ENCODE measurements around the gene PXDC1. TPM values are rescaled to one million over a fixed set of nuclear protein-coding genes. Genes with fewer than 3 reads are reported as not detected.

Gene PXDC1
- total RNA-seq, 1 experiment from 2014 or later, result 30.8 TPM

DNA sequence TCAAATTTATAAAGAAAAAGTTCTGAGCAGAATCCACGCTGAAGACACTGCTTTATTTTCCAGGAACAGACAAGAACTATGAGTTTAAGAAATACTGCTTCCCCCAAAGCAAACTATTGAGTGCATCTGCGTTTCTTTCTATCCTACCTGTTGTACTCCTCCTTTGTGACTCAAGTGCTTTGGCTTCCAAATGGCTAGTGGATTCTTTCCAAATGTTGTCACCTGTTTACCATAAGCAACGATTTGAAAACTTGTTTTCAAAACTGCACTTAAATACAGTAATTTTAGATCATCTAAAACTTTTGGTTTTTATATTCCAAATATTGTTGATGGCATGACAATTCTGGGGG lies 9.5 kb downstream of the PXDC1 start:
- TF ChIP-seq, protein P1, sequence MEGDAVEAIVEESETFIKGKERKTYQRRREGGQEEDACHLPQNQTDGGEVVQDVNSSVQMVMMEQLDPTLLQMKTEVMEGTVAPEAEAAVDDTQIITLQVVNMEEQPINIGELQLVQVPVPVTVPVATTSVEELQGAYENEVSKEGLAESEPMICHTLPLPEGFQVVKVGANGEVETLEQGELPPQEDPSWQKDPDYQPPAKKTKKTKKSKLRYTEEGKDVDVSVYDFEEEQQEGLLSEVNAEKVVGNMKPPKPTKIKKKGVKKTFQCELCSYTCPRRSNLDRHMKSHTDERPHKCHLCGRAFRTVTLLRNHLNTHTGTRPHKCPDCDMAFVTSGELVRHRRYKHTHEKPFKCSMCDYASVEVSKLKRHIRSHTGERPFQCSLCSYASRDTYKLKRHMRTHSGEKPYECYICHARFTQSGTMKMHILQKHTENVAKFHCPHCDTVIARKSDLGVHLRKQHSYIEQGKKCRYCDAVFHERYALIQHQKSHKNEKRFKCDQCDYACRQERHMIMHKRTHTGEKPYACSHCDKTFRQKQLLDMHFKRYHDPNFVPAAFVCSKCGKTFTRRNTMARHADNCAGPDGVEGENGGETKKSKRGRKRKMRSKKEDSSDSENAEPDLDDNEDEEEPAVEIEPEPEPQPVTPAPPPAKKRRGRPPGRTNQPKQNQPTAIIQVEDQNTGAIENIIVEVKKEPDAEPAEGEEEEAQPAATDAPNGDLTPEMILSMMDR (conservative IDR thresholded peaks at IDR 0.05), result no peak
- TF ChIP-seq EZH2 (IDR thresholded peaks at IDR 0.05; ENCODE audit: low read depth), result no peak
- ChIA-PET POLR2A (ENCODE audit: unreplicated experiment) (no interaction called here), CTCF (no interaction called here)
- Histone ChIP-seq H3K27ac (no peak overlapping the region), H3K36me3 (ENCODE audit: low read depth) (no peaks in the 10 kb centered on the region), H3K27me3 (ENCODE audit: insufficient read depth, low read depth) (no peaks in the 10 kb centered on the region), H3K9me2 (ENCODE audit: insufficient read depth) (no peaks in the 10 kb centered on the region), H3K79me2 (ENCODE audit: low read depth) (peaks cover 13% of the 10 kb centered on the region; the same call in 1 of the 2 replicates), H3K9me3 (ENCODE audit: insufficient read depth, low read depth) (no peaks in the 10 kb centered on the region), H4K20me1 (ENCODE audit: insufficient read depth) (no peaks in the 10 kb centered on the region), H3K4me1 (replicated peaks; ENCODE audit: insufficient read depth) (peaks cover 5% of the 10 kb centered on the region; the same call in 1 of the 2 replicates), H3K4me2 (peak overlapping the region; percentile 56), H3F3A (ENCODE audit: insufficient read depth, low read depth) (no peaks in the 10 kb centered on the region), H2AFZ (no peak overlapping the region; the same call in 1 of the 2 replicates), H3K4me3 (no peak overlapping the region)
- BruUV-seq (replicated peaks), result no TSS peak
- intact Hi-C loops (cut with micrococcal nuclease; ENCODE audit: unreplicated experiment), result loop anchor here (1.0 to 5.0 kb wide), 7 partner anchors 107 to 413 kb away; partner anchors contain the start of gene FAM50B
- DNase-seq, result peak in 1 of 2 experiments; percentile 44

DNA sequence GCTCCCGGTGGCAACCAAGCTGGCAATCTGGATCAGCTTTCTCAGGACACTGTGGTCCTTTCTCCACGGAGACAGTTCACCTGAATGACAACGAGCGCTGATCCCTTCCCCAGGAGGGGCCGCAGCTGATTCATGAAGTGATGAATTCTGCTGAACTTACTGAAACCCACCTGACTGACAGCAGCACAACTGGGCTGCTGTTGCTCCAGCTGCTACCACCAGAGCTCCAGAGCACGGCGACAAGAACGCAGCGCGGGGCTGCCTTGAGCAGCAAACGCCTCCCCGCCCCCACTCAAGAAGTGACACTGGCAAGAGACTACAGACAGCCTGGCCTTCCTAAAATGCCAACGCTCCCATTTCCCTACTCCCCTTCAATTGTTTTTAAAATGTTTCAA lies 10.0 kb downstream of the PXDC1 start:
- H3K27me3 ChIP-seq (ENCODE audit: insufficient read depth, low read depth), result no peaks in the 10 kb centered on the region
- no peak overlapping the region for H3K27ac ChIP-seq
- peaks cover 12% of the 10 kb centered on the region; the same call in 1 of the 2 replicates for H3K79me2 ChIP-seq (ENCODE audit: low read depth)
- intact Hi-C loops (cut with micrococcal nuclease; ENCODE audit: unreplicated experiment), result loop anchor here (5.0 kb wide), 1 partner anchor 191 kb away; no protein-coding TSS in a partner anchor
- no peaks in the 10 kb centered on the region for H3K9me2 ChIP-seq (ENCODE audit: insufficient read depth)
- TF ChIP-seq, protein P1 (conservative IDR thresholded peaks at IDR 0.05), result no peak
- no peak for TF ChIP-seq EZH2 (IDR thresholded peaks at IDR 0.05; ENCODE audit: low read depth)
- H3K4me3 ChIP-seq, result no peak overlapping the region
- ChIA-PET CTCF (interaction anchor here (0.6 kb wide), 1 partner anchor 249 kb away, joined by 3 read pairs; no protein-coding TSS in a partner anchor), POLR2A (ENCODE audit: unreplicated experiment) (no interaction called here)
- H3K36me3 ChIP-seq (ENCODE audit: low read depth), result no peaks in the 10 kb centered on the region
- no peaks in the 10 kb centered on the region for H3F3A ChIP-seq (ENCODE audit: insufficient read depth, low read depth)
- peaks cover 5% of the 10 kb centered on the region; the same call in 1 of the 2 replicates for H3K4me1 ChIP-seq (replicated peaks; ENCODE audit: insufficient read depth)
- H4K20me1 ChIP-seq (ENCODE audit: insufficient read depth), result no peaks in the 10 kb centered on the region
- H2AFZ ChIP-seq, result no peak overlapping the region
- no peaks in the 10 kb centered on the region for H3K9me3 ChIP-seq (ENCODE audit: insufficient read depth, low read depth)
- DNase-seq, result no peak
- H3K4me2 ChIP-seq, result no peak overlapping the region
- no TSS peak for BruUV-seq (replicated peaks)

DNA sequence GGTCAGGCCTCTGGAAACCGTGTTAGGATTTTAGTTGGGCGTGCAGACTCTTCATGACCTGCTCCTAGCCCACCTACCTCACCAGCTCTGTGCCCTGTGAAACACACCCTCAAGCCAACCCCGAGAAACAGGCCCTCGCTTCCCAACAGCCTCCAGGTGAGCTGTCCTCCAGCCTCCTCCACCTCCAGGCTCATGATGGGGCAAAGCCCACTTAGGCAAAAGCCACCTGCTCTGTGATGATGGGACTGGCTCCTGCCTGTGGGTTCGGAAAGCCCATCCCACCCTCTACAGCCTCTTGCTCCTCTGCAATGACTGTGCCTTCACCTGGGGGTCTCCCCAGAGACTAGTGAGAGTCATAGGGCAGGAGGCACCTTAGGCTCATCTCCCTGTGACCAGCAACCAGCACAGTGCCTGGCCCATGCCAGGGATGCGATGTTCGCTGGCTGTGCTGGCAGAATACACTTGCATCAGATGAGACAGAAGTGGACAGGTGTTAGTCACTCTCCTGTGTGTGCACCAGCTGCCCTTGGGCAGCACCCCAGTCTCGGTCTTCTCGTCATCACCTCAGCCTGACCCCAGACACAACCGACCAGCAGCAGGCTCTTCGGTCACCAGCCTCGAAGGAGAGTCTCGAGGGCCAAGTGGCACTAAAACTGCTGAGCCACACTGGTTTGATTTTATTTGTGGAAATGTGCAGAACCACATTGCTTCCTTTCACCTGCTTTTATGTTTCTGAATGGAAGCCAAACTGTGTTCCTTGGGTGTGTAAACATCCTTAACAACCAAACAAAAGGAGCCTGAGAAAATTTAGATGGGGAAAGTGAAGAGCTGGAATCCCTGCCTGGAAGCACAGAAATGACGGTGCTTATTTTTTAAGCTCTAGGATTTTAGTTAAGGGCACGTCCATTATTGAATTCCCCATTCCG lies 10.7 kb downstream of the PXDC1 start:
- H3K4me1 ChIP-seq (replicated peaks; ENCODE audit: insufficient read depth), result peaks cover 5% of the 10 kb centered on the region; the same call in 1 of the 2 replicates
- no peaks in the 10 kb centered on the region for H4K20me1 ChIP-seq (ENCODE audit: insufficient read depth)
- CTCF ChIA-PET, result interaction anchor here (0.6 kb wide), 1 partner anchor 249 kb away, joined by 3 read pairs; no protein-coding TSS in a partner anchor
- no peaks in the 10 kb centered on the region for H3K9me2 ChIP-seq (ENCODE audit: insufficient read depth)
- no peak overlapping the region for H3K4me2 ChIP-seq
- no TSS peak for BruUV-seq (replicated peaks)
- H3K27ac ChIP-seq, result no peak overlapping the region
- POLR2A ChIA-PET (ENCODE audit: unreplicated experiment), result no interaction called here
- peaks cover 12% of the 10 kb centered on the region; the same call in 1 of the 2 replicates for H3K79me2 ChIP-seq (ENCODE audit: low read depth)
- H3F3A ChIP-seq (ENCODE audit: insufficient read depth, low read depth), result no peaks in the 10 kb centered on the region
- H3K27me3 ChIP-seq (ENCODE audit: insufficient read depth, low read depth), result no peaks in the 10 kb centered on the region
- intact Hi-C loops (cut with micrococcal nuclease; ENCODE audit: unreplicated experiment), result loop anchor here (5.0 kb wide), 1 partner anchor 191 kb away; no protein-coding TSS in a partner anchor
- H3K36me3 ChIP-seq (ENCODE audit: low read depth), result no peaks in the 10 kb centered on the region
- no peaks in the 10 kb centered on the region for H3K9me3 ChIP-seq (ENCODE audit: insufficient read depth, low read depth)
- no peak overlapping the region for H3K4me3 ChIP-seq
- no peak for TF ChIP-seq EZH2 (IDR thresholded peaks at IDR 0.05; ENCODE audit: low read depth)
- TF ChIP-seq, protein P1 (conservative IDR thresholded peaks at IDR 0.05), result no peak
- H2AFZ ChIP-seq, result no peak overlapping the region
- no peak for DNase-seq
